ENCODE results near the gene SALL1.

GRCh38 chr16:51149251-51149661 lies 1.8 kb downstream of the SALL1 start:
- TF ChIP-seq POLR2A (IDR thresholded peaks at IDR 0.05; ENCODE audit: extremely low read depth, insufficient read length) = no peak
- TF ChIP-seq, protein P1, sequence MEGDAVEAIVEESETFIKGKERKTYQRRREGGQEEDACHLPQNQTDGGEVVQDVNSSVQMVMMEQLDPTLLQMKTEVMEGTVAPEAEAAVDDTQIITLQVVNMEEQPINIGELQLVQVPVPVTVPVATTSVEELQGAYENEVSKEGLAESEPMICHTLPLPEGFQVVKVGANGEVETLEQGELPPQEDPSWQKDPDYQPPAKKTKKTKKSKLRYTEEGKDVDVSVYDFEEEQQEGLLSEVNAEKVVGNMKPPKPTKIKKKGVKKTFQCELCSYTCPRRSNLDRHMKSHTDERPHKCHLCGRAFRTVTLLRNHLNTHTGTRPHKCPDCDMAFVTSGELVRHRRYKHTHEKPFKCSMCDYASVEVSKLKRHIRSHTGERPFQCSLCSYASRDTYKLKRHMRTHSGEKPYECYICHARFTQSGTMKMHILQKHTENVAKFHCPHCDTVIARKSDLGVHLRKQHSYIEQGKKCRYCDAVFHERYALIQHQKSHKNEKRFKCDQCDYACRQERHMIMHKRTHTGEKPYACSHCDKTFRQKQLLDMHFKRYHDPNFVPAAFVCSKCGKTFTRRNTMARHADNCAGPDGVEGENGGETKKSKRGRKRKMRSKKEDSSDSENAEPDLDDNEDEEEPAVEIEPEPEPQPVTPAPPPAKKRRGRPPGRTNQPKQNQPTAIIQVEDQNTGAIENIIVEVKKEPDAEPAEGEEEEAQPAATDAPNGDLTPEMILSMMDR (IDR thresholded peaks at IDR 0.05; ENCODE audit: low read depth, low read length) = no peak
- TF ChIP-seq, protein P2, sequence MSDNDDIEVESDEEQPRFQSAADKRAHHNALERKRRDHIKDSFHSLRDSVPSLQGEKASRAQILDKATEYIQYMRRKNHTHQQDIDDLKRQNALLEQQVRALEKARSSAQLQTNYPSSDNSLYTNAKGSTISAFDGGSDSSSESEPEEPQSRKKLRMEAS (IDR thresholded peaks at IDR 0.05; ENCODE audit: low read depth, low read length) = no peak
